Right atrium auricular region (tissue), 2 donors: ENCODE measurements around the gene SLC22A23. TPM values are rescaled to one million over a fixed set of nuclear protein-coding genes. Genes with fewer than 3 reads are reported as not detected.

Experiments
- DNase-seq: peaks from one replicate; pipeline ENCODE4 v3.0.0-alpha.2; 2019; ENCODE audit warnings: low spot score
- H3K27ac ChIP-seq, 2 donors: fragments of 200-600 bp; sonication (generic); 1 replicate in 1 of 2; 2 replicates in 1 of 2; pipeline ENCODE4 v1.5.1; 2016 to 2019
- H3K27me3 ChIP-seq, 2 donors: fragments of 200-600 bp; sonication (generic); one replicate each; pipeline versions ENCODE4 v1.5.1 to v1.6.0; 2017 to 2019
- H3K36me3 ChIP-seq: fragments of 200-600 bp; sonication (generic); one replicate; pipeline ENCODE4 v1.5.1; 2016
- H3K4me1 ChIP-seq, 2 donors: fragments of 200-600 bp; sonication (generic); one replicate each; pipeline versions ENCODE4 v1.5.1 to v1.6.0; 2017 to 2019
- H3K4me3 ChIP-seq, 2 donors: fragments of 200-600 bp; sonication (generic); 1 replicate in 1 of 2; 2 replicates in 1 of 2; pipeline ENCODE4 v1.5.1; 2017 to 2019; ENCODE audit warnings: mild to moderate bottlenecking in 1 of 2, moderate library complexity in 1 of 2
- H3K9me3 ChIP-seq, 2 donors: fragments of 200-600 bp; sonication (generic); one replicate each; pipeline ENCODE4 v1.5.1; 2019
- total RNA-seq, 2 donors: library from RNA; depleted of rRNA; stranded (reverse); fragments of >200 nt; gene quantifications; one replicate each; pipeline ENCODE4 v1.1.0, GENCODE V29; 2016
- TF ChIP-seq, protein P1 (sequence below), 2 donors: fragments of 200-600 bp; sonication (generic); IDR thresholded peaks; one replicate each; pipeline ENCODE4 v1.5.1; 2019; ENCODE audit warnings: antibody characterized with exemption in 2 of 2

SLC22A23 gene
- total RNA-seq, 2 donors from 2014 or later, result 2.9 to 7.2 TPM

DNA sequence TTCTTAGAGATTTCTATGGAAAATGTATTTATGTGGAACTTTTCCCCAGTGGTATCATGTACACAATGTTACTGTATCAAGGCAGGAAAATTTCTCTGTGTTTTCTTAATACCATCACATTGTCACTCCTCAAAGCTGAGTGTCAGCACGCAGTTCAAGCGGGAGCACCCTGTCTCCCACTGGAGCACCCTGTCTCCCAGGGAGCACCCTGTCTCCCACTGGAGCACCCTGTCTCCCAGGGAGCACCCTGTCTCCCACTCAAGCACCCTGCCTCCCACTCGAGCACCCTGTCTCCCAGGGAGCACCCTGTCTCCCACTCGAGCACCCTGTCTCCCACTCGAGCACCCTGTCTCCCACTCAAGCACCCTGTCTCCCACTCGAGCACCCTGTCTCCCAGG, 146.8 kb downstream of the SLC22A23 start:
- Histone ChIP-seq H3K4me1 (no peaks in the 10 kb centered on the region), H3K4me3 (no peak overlapping the region), H3K9me3 (no peaks in the 10 kb centered on the region), H3K27ac (no peak overlapping the region), H3K36me3 (no peaks in the 10 kb centered on the region), H3K27me3 (no peaks in the 10 kb centered on the region)
- TF ChIP-seq, protein P1, sequence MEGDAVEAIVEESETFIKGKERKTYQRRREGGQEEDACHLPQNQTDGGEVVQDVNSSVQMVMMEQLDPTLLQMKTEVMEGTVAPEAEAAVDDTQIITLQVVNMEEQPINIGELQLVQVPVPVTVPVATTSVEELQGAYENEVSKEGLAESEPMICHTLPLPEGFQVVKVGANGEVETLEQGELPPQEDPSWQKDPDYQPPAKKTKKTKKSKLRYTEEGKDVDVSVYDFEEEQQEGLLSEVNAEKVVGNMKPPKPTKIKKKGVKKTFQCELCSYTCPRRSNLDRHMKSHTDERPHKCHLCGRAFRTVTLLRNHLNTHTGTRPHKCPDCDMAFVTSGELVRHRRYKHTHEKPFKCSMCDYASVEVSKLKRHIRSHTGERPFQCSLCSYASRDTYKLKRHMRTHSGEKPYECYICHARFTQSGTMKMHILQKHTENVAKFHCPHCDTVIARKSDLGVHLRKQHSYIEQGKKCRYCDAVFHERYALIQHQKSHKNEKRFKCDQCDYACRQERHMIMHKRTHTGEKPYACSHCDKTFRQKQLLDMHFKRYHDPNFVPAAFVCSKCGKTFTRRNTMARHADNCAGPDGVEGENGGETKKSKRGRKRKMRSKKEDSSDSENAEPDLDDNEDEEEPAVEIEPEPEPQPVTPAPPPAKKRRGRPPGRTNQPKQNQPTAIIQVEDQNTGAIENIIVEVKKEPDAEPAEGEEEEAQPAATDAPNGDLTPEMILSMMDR (IDR thresholded peaks at IDR 0.05), result no peak
- DNase-seq, result no peak

DNA sequence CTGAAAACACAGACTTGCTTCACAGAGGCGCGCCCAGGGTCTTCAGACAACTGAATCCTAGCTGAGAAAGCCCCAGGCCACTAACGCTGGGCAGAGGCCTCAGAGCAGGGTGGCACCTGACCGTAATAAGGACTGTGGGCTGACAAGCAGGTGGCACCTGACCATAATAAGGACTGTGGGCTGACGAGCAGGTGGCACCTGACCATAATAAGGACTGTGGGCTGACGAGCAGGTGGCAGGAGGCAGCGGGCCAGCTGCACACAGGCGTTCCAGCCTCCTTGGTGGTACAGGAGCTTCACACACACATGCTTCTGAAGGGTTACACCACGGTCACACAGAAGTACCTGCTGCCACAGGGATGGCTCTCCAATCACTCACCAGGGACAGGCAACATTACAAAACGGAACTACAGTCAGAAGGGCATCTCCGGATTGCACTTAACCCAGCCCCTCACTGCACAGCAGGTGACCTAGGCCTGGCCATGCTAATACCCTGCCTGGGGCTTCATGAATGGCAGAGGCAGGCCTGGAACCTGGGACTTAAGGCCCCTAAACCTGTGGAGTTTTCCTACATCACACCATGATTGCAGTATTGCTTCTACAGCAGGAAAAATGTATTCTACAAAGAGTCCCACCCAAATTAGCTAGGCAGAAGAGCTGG, 147.3 kb downstream of the SLC22A23 start:
- DNase-seq, result no peak
- Histone ChIP-seq H3K9me3 (no peaks in the 10 kb centered on the region), H3K27ac (no peak overlapping the region), H3K27me3 (no peaks in the 10 kb centered on the region), H3K4me1 (no peaks in the 10 kb centered on the region), H3K4me3 (no peak overlapping the region), H3K36me3 (no peaks in the 10 kb centered on the region)
- TF ChIP-seq, protein P1 (IDR thresholded peaks at IDR 0.05), result no peak

DNA sequence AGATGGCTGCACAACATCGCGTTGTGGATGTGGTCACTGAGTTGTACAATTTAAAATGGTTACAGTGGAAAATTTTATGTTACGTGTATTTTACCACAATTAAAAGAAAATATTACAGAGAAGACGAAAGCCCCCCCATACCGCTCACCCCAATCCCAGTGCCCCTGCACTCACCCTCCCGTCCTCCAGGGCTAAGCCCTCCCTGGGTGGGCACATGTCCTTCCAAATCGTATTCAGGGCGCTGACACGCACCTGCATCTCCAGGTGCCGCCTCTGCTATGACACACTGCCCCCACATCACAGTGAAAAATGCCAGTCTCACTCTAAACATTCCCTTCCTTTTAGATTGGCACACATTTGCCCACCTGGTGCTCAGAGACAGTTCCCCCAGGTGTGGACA, 148.7 kb downstream of the SLC22A23 start:
- Histone ChIP-seq H3K9me3 (no peaks in the 10 kb centered on the region), H3K4me1 (no peaks in the 10 kb centered on the region), H3K36me3 (no peaks in the 10 kb centered on the region), H3K27ac (no peak overlapping the region), H3K4me3 (no peak overlapping the region), H3K27me3 (no peaks in the 10 kb centered on the region)
- DNase-seq, result no peak
- TF ChIP-seq, protein P1 (IDR thresholded peaks at IDR 0.05), result no peak

DNA sequence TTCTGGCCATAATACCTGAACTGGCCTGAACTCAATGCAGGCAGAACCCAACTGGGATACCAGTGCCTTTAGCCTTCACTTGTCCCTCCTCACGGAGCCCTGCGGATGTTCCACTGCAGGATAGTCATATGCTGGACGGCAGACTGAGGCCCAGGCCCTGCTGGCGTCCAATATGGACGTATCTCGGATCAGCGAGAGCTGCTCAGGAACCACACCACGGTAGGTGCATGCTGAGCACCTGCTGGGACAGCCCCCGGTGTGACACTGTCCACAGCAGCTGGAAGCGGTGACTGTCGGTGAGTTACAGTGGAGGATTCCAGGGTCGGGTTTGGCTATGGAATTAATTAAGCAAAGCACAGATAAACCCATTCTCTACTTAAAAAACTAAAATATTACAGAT, 149.4 kb downstream of the SLC22A23 start:
- no peaks in the 10 kb centered on the region for H3K36me3 ChIP-seq
- no peaks in the 10 kb centered on the region for H3K4me1 ChIP-seq
- no peak for DNase-seq
- no peak overlapping the region for H3K27ac ChIP-seq
- no peak overlapping the region for H3K4me3 ChIP-seq
- H3K9me3 ChIP-seq, result no peaks in the 10 kb centered on the region
- H3K27me3 ChIP-seq, result no peaks in the 10 kb centered on the region
- TF ChIP-seq, protein P1 (IDR thresholded peaks at IDR 0.05), result no peak

DNA sequence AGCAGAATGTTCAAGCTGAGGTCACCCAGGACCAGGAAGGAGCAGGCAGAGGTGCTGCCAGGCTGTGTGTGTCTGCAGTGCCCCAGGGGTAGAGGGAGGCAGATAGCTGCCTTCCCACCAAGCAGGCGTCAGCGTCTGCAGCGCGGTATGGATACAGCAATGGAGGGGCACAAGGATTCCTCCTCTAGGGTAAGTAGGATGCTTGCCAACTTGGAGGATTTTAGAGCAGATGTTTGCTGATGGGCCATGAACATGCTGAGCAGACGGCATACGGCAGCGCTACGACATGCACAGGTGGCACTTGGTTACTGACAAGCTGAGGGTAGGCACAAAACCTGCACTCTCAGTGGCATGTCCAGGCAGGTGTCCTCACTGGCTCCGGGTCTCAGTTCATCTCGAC, 150.0 kb downstream of the SLC22A23 start:
- Histone ChIP-seq H3K36me3 (no peaks in the 10 kb centered on the region), H3K27me3 (no peaks in the 10 kb centered on the region), H3K4me3 (no peak overlapping the region), H3K4me1 (no peaks in the 10 kb centered on the region), H3K9me3 (no peaks in the 10 kb centered on the region), H3K27ac (no peak overlapping the region)
- no peak for DNase-seq
- TF ChIP-seq, protein P1 (IDR thresholded peaks at IDR 0.05), result no peak

DNA sequence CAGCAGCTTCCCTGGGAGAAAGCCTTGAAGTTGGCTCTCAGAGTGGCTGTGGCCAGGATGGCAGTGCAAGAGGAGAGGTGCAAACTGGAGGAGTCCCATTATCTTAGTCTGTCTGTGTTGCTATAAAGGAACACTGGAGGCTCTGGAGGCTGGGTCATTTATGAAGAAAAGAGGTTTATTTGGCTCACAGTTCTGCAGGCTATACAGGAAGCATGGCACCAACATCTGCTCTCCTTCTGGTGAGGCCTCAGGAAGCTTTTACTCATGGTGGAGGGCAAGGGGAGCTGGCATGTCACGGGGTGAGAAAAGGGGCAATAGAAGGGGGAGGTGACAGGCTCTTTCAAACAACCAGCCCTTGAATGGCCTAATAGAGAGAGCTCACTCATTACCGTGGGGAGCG, 151.0 kb downstream of the SLC22A23 start:
- TF ChIP-seq, protein P1 (IDR thresholded peaks at IDR 0.05), result no peak
- Histone ChIP-seq H3K4me1 (no peaks in the 10 kb centered on the region), H3K9me3 (no peaks in the 10 kb centered on the region), H3K27ac (no peak overlapping the region), H3K36me3 (no peaks in the 10 kb centered on the region), H3K27me3 (no peaks in the 10 kb centered on the region), H3K4me3 (no peak overlapping the region)
- DNase-seq, result no peak
